GM10847 (cell line): ENCODE results near the gene DPYSL5.

ENCODE experiments used
- POLR2A ChIP-seq: IDR thresholded peaks from 2 replicates; pipeline ENCODE4 v1.6.1; 2011; ENCODE audit not compliant: insufficient read length; ENCODE audit errors: extremely low read depth

Gene DPYSL5

DNA sequence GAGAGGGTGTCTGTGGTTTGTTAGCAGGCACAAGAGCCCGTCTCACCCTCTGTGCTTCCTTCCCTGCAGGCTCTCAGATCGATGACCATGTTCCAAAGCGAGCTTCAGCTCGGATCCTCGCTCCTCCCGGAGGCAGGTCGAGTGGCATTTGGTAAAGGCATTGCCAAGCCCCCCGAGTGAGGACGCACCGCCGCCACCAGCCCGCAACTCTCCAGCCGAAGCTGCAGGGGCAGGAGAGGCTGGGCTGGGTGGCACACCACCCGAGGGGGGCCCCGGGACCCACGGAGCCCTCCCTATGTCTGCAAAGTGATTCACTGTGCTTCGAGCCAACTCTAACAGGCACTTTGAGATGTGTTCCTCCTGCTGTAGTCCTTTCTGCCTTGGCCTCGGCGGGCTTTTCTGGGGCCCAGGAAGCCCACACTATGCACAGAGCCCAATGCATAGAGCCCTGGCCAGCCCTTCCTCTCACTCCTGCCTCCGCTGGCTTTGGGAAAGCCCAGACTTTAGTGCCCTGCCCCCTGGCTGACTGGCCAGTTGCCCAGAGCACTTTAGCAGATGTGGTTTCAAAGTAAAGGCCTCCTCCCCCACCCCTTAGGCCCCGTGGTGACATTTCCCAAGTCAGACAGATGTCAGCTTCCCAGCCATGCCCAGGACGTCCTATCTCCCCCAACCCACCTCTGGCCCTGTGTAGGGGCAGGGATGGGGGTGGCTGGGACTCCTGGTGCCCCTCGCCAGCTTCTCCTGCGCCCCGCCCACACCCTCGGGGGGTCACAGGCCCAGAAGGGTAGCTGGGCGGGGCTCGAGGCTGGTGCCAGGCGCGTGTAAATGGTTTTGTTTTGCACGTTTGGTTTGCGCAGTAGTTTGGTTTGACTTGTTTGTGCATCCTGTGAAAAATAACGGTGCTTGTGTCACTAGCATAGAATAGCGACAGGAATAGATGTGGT, 99.2 kb downstream of the DPYSL5 start:
- no peak for TF ChIP-seq POLR2A

DNA sequence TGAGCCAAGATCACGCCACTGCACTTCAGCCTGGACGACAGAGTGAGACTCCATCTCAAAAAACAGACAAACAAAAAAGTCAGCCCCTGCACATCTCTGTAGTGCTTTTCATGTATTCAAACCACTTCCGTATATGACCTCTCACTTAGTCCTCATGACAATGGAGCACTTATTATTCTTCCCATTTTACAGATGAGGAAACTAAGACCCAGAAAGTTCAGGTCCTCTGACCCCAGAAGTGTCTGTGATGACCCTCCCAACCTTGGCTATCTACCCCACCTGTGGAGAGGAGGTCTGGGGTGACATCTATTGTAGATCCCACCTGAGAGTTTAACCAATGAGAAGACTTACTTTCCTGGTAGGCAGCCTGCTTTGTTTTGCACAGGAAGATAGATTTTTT, 100.9 kb downstream of the DPYSL5 start:
- no peak for TF ChIP-seq POLR2A

DNA sequence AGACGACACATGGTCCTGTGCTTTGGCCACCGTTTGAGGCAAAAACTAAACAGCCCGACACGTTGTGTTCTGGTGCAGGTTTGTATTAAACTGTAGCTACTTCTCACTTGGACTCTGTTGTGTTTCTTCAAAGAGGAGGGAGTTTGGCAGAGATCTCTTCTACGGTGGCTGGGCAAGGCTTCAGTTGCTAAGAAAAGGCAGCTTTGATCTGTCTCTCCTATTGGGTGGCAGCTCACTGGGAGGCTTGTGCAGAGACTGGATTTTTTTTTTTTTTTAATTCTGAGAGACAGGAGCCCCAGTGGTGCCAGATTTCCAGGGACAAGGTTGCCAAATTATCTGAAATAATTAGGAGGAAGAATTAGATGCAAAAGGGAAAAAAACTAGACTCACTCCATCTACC, 102.3 kb downstream of the DPYSL5 start:
- TF ChIP-seq POLR2A: no peak

DNA sequence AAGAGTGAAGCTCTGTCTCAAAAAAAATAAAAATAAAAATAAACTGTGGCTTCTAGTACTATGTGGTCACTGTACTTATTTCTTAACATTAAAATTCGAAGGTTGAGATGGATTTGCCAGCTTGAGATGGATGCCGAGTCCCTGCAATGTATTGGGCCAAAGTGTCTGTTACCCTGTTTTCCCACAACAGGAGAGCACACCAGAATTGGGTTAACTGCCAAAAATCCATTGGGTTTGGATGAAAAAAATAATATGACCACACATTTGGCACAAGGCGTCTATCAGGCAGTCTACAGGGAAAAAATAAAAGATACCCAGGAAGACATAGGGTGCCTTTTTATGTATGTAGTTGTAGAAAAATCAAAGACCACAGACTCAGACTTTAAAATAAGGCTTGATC, 103.3 kb downstream of the DPYSL5 start:
- no peak for TF ChIP-seq POLR2A

DNA sequence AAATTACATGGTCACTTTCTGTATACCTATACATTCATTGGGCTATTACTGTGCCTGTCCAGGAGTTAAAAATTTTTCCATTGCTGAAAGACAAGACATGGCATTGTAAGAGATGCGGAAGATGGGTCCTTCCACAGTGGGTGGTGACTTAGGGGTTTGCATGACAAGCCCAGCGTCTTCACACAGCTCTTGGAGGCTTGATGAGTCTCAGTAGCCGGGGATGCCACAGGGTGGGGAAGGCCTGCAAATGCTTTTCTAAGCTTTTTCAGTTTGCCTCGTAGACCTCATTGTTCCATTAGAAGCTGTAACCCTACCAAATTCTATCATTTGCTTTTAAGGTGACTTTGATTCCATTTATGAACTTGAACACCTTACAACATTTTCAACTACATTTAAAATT, 104.4 kb downstream of the DPYSL5 start:
- TF ChIP-seq POLR2A: no peak

DNA sequence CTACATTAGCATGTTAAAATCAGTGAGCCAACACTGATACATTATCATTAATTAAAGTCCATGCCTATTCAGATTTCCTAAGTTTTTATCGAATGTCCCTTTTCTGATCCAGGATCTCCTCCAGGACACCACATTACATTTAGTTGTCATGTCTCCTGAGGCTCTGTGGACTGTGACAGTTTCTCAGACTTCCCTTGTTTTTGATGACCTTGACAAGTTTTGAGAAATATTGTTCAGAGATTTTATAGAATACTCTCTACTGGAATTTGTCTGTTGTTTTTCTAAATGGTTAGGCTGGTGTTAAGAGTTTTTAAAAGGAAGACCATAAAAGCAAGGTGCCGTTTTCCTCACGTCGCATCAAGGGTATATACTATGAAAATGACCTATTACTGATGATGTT, 106.2 kb downstream of the DPYSL5 start:
- no peak for TF ChIP-seq POLR2A

DNA sequence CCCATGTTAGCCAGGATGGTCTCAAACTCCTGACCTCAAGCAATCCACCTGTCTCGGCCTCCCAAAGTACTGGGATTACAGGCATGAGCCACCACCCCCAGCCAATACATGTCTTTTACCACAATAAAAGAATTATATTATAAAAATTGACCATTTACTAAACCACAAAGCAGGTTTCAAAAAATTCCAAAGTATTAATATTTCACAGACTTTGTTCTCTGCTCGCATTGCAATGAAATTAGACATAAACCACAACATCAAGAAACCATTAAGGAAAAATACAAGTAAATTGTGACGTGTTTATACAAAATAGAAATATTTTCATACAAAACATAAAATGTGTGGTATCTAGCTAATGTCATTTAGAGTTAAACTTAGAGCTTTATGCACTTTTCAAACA, 109.1 kb downstream of the DPYSL5 start:
- no peak for TF ChIP-seq POLR2A

DNA sequence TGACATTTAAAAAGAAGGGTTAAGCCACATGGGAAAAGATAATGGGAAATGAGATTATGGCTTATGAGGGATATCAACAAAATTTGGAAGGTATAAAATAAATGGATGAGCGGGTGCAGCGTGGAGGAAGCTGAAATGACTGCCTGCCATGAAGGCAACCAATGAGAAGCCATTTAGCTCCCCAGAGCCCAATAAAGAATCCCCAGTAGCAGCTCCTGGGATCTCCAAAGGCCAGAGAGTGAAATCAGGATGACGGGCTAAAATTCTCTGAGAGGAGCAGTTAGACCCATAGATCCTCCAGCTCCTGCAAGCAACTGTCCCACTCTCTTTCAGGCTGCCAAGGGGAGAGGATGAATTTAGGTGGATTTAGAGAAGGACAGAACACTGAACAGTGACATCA, 109.6 kb downstream of the DPYSL5 start:
- no peak for TF ChIP-seq POLR2A

DNA sequence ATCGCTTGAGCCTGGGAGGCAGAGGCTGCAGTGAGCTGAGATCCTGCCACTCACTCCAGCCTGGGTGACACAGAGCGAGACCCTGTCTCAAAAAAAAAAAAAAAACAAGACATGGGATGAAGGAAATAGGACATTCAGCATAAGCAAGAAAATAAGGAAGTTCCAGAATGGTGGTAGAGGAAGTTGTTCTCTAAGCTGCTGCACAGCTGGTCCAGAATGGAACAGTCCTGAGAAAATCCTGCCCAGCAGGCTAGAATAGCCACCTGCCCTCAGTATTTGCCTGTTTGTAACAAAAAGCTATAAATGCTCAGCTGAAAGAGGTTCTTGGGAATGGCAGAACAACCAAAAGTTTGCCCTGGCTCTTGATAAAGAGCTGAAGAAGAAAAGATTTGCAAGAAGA, 111.4 kb downstream of the DPYSL5 start:
- no peak for TF ChIP-seq POLR2A

DNA sequence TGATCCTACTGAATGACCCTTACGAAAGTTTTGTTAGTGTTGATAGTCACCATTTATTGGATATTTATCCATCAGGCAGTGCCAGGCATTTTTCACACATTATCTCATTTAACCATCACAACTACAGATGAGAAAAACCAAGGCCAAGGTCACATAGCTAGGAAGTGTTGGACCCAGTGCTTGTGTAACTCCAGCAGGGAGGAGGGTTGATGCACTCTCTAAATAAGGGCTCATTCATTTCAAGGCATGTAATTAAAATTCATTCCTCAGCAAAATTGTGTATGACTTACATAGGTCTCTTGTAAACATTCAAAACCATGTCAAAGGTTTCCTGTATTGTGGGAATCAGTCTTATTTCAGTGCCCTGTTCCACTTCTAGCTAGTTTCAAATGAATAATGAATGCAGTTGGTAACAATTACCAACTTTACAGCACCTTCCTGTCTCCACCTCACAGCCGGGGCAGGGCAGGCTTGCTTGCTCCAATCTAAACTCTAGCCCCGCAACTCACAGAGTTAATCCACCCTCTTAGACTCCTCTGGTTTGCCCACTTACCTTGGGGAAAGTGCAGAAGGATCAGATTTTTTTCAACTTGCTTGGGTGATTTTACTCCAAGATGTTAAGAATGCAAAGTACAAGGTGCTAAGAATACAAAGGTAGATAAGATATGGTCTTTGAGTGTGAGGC, 116.7 kb downstream of the DPYSL5 start:
- no peak for TF ChIP-seq POLR2A

DNA sequence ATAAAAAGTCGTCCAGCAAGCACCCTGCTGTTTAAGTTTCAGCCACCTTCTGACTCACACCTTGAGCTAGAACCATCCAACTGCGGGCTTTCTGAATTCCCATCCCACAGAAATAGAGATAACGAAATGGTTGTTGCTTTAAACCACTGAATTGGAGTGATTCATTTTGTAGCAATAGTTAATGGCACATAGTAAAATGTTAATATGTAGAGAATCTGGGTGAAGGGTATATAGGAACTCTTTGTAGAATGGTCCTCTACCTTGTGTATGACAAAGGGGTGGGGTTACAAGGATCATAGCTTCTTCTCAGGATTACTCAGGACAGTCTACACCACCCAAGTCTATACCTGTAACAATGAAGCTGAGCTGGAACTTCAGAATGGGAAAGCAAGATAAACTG, 120.1 kb downstream of the DPYSL5 start:
- no peak for TF ChIP-seq POLR2A

DNA sequence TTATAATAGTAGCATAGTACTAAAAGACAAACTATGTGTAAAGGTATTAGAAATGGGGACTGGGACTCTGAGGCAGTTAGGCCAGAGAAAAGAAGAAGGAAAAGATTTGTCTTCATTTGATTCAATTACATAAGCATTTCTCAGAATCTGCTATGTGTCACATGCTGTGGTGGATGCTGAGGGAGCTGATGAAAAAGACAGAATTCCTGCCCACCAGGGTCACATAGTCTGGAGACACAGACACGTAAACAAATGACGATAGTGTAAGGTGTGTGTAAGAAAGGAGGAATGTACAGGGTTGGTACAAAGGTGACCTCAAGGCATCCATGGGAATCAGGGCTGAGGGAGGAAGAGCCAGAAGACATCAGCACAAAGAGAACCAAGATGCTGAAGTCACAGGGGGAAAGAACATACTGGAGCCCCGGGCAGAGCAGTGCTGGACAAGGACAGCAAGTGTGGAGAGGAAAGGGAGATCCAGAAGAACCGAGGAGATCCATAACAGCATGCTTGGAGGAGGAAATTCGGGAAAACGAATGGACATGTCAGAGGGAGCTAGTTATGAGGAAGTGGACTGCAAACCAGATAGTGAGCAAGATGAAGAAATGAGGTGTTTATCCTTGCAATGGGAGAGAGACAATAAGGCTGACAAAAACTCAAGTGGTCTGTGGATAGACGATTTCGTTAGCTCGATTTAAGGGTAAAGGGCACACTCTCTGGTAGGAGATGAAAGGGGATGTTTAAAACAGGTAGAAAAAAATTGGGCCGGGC, 121.3 kb downstream of the DPYSL5 start:
- TF ChIP-seq POLR2A: no peak

DNA sequence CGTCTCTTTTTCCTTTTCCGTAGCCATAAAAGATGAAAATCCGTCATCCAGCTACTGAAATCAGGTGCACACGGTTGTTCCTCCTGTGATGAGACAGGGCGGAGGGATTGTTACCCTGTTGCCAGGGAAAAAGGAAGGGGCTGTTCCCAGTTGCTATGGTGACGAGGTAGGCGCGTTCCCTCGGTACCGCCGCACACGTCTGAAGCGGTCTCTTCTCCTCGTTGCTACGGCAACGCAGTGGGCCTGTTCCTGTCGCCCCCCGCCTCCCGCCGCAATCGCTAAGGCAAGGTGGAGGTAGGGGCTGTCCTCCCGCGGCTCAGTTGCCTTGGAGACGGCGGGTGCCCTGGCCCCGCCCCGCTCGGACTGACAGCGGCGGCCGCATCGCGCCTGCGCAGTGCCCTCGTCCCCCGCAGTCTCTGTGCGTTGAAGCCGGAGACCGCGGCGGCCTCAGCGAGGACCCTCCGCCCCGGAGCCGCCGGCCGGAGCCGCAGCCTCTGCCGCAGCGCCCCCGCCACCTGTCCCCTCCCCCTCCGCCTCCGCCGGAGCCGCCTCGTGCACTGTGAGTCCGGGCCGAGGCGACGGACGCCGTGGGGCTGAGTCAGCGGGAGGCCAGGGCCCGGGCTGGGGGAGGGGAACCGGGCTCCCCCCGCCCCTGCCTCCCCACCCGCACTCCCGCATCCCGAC, 122.5 kb downstream of the DPYSL5 start, which contains the start of gene MAPRE3:
Gene MAPRE3 (plus strand): TSS at position 394 of the 684 bp plus-strand sequence. CDS start 51,582 bp downstream, outside the sequence.
- TF ChIP-seq POLR2A: no peak

DNA sequence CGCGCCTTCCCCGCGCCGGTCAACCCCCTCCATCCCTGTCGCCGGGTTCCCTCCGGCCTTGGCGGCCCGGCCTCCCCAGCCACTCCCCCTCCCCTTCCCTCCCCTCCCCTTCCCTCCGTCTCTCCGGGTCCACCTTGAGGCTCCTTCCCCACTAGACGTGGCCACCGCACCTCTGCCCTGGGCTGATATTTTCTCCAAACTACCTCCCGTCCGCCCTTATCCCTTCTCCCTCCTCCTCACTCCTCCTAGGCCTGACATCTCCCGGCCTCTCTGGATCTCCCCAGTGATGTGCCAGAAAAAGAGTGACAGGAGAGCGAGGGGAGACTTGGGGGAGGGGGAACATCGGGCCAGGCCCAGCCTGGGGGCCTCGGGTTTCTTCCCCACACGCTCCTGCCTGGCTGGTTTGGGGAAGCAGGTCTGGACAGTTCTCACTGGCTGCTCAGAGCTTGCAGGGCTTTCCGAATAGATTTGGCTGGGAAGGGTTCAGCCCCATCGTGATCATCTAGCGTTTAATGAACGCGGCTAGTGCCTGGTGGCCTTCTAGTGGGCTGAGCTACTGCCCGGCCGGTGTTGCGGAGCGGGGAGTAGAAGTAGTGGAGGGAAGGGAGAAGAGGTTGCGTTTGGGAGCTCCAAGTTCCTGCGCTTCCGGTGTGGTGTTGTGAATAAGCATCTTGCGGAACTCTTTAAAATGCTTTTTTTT, 123.1 kb downstream of the DPYSL5 start:
- TF ChIP-seq POLR2A: no peak
